Measurements from ENCODE around the gene CCL3.

The CCL3 gene

GRCh38 chr17:36055171-36055570, 34.8 kb downstream of the CCL3 start:
- no peak overlapping the region for H3K4me2 ChIP-seq (ENCODE audit: low read depth, low read length, poor library complexity, severe bottlenecking)
- H3K36me3 ChIP-seq (ENCODE audit: insufficient read depth, low read length): no peaks in the 10 kb centered on the region
- no peaks in the 10 kb centered on the region for H3K9me2 ChIP-seq (replicated peaks; ENCODE audit: low read depth, low read length)
- H3F3A ChIP-seq (ENCODE audit: low read depth): no peaks in the 10 kb centered on the region
- H2AFZ ChIP-seq (ENCODE audit: low read length): no peak overlapping the region
- H3K79me2 ChIP-seq (ENCODE audit: insufficient read depth, low read length): no peaks in the 10 kb centered on the region
- H3K27me3 ChIP-seq (ENCODE audit: insufficient read depth, low read length, poor library complexity, severe bottlenecking): no peaks in the 10 kb centered on the region
- H4K20me1 ChIP-seq (ENCODE audit: insufficient read depth, low read length, poor library complexity, severe bottlenecking): no peaks in the 10 kb centered on the region
- no peak overlapping the region for H3K4me3 ChIP-seq (ENCODE audit: low read length, poor library complexity, severe bottlenecking)
- H3K9ac ChIP-seq (ENCODE audit: low read depth, low read length, poor library complexity, severe bottlenecking): no peak overlapping the region
- H3K4me1 ChIP-seq (ENCODE audit: insufficient read depth, low read length, poor library complexity, severe bottlenecking): no peaks in the 10 kb centered on the region
- H3K9me3 ChIP-seq (ENCODE audit: insufficient read depth, low read depth, low read length): 0 out of 2 replicates have a peak, but pooled peaks cover 3% of the 10 kb centered on the region
- TF ChIP-seq EZH2phosphoT487 (IDR thresholded peaks at IDR 0.05; ENCODE audit: borderline replicate concordance) (no peak), CTCF (conservative IDR thresholded peaks at IDR 0.05; ENCODE audit: low read length) (no peak)

- H3K36me3 ChIP-seq (ENCODE audit: insufficient read depth, low read length): no peaks in the 10 kb centered on the region
- H3K4me1 ChIP-seq (ENCODE audit: insufficient read depth, low read length, poor library complexity, severe bottlenecking): no peaks in the 10 kb centered on the region
- H3K27me3 ChIP-seq (ENCODE audit: insufficient read depth, low read length, poor library complexity, severe bottlenecking): peaks cover 11% of the 10 kb centered on the region
- no peak for TF ChIP-seq CTCF (conservative IDR thresholded peaks at IDR 0.05; ENCODE audit: low read length)
- TF ChIP-seq EZH2phosphoT487 (IDR thresholded peaks at IDR 0.05; ENCODE audit: borderline replicate concordance): no peak
- H3K9me3 ChIP-seq (ENCODE audit: insufficient read depth, low read depth, low read length): peaks cover 6% of the 10 kb centered on the region; the same call in 1 of the 2 replicates
- H3F3A ChIP-seq (ENCODE audit: low read depth): no peaks in the 10 kb centered on the region
- H2AFZ ChIP-seq (ENCODE audit: low read length): no peak overlapping the region
- no peak overlapping the region for H3K4me2 ChIP-seq (ENCODE audit: low read depth, low read length, poor library complexity, severe bottlenecking)
- no peaks in the 10 kb centered on the region for H3K9me2 ChIP-seq (replicated peaks; ENCODE audit: low read depth, low read length)
- no peak overlapping the region for H3K9ac ChIP-seq (ENCODE audit: low read depth, low read length, poor library complexity, severe bottlenecking)
- no peaks in the 10 kb centered on the region for H4K20me1 ChIP-seq (ENCODE audit: insufficient read depth, low read length, poor library complexity, severe bottlenecking)
- no peaks in the 10 kb centered on the region for H3K79me2 ChIP-seq (ENCODE audit: insufficient read depth, low read length)
- H3K4me3 ChIP-seq (ENCODE audit: low read length, poor library complexity, severe bottlenecking): no peak overlapping the region
These were observed 40.3 kb downstream of the CCL3 start for GRCh38 chr17:36049643-36050042.

- no peak for TF ChIP-seq CTCF (conservative IDR thresholded peaks at IDR 0.05; ENCODE audit: low read length)
- TF ChIP-seq EZH2phosphoT487 (IDR thresholded peaks at IDR 0.05; ENCODE audit: borderline replicate concordance): no peak
- peaks cover 6% of the 10 kb centered on the region; the same call in 1 of the 2 replicates for H3K9me3 ChIP-seq (ENCODE audit: insufficient read depth, low read depth, low read length)
- no peak overlapping the region for H3K9ac ChIP-seq (ENCODE audit: low read depth, low read length, poor library complexity, severe bottlenecking)
- H3K36me3 ChIP-seq (ENCODE audit: insufficient read depth, low read length): no peaks in the 10 kb centered on the region
- no peaks in the 10 kb centered on the region for H3F3A ChIP-seq (ENCODE audit: low read depth)
- no peaks in the 10 kb centered on the region for H3K79me2 ChIP-seq (ENCODE audit: insufficient read depth, low read length)
- H3K4me1 ChIP-seq (ENCODE audit: insufficient read depth, low read length, poor library complexity, severe bottlenecking): no peaks in the 10 kb centered on the region
- H3K4me2 ChIP-seq (ENCODE audit: low read depth, low read length, poor library complexity, severe bottlenecking): no peak overlapping the region
- no peaks in the 10 kb centered on the region for H3K9me2 ChIP-seq (replicated peaks; ENCODE audit: low read depth, low read length)
- no peaks in the 10 kb centered on the region for H4K20me1 ChIP-seq (ENCODE audit: insufficient read depth, low read length, poor library complexity, severe bottlenecking)
- H2AFZ ChIP-seq (ENCODE audit: low read length): no peak overlapping the region
- H3K27me3 ChIP-seq (ENCODE audit: insufficient read depth, low read length, poor library complexity, severe bottlenecking): peaks cover 11% of the 10 kb centered on the region
- no peak overlapping the region for H3K4me3 ChIP-seq (ENCODE audit: low read length, poor library complexity, severe bottlenecking)
These were observed 41.9 kb downstream of the CCL3 start for GRCh38 chr17:36048066-36048465.

Measured in Loucy (cell line).